Measurements from ENCODE around the gene UBE2QL1. TPM values are rescaled to one million over a fixed set of nuclear protein-coding genes. Genes with fewer than 3 reads are reported as not detected.

UBE2QL1 gene
- total RNA-seq, 1 donor from 2014 or later, result 0.52 TPM

DNA sequence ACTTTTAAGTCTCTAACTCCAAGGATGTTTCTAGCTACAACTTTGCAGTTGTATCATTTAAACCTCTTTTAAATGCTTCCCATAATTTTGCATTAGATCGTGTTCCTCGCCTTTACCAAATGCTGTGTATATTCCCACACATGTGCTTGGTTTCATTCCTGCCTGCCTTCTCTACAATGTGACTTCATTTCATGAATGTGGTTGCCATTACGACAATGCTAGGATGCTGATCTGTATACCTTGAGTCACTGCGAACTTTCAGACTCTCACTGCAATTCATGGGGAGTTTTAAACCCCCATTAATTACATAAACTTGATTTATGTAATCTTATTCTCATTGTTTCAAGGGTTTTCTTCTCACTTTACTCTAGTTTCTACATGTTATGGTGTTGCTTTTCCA is 50.3 kb downstream of the UBE2QL1 start:
- H3K4me3 ChIP-seq (ENCODE audit: low read length in 3 of 3), result no peak overlapping the region
- no peak overlapping the region for H3K9ac ChIP-seq (ENCODE audit: low read depth in 1 of 3, low read length in 3 of 3)
- H3K27me3 ChIP-seq (ENCODE audit: control insufficient read depth in 3 of 3, insufficient read depth in 3 of 3, low read length in 3 of 3), result no peaks in the 10 kb centered on the region
- no peak overlapping the region for H3K27ac ChIP-seq (ENCODE audit: low read depth, low read length)
- peaks cover 0 to 6% (median 0%) of the 10 kb centered on the region in 3 donors for H3K4me1 ChIP-seq (ENCODE audit: control insufficient read depth in 3 of 3, insufficient read depth in 3 of 3, low read length in 3 of 3)
- peaks cover 0 to under 1% (median 0%) of the 10 kb centered on the region in 3 donors for H3K36me3 ChIP-seq (ENCODE audit: control insufficient read depth in 3 of 3, insufficient read depth in 3 of 3, low read length in 3 of 3)
- peaks cover 0 to 3% (median 0%) of the 10 kb centered on the region in 3 donors for H3K9me3 ChIP-seq (ENCODE audit: control insufficient read depth in 3 of 3, low read length in 3 of 3)

DNA sequence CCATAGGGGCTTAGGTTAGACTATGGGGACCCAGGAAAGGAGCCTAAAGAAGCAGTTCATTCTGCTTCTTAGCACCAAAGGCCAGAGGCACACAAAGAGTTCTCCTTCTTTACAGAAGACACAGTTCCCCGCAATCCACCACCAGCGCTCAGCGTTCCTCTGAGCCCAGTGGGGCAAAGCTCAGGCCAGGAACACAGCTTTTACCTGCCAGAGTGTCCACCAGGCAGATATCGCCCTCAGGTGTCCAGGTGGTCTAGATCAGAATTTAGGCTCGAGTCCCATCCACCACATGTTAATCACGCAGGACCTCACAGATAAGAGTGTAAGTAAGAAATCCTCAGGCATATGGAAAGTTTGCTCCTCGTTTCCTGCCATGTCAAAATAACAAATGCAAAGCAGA is 53.0 kb downstream of the UBE2QL1 start:
- Histone ChIP-seq H3K27me3 (ENCODE audit: control insufficient read depth in 3 of 3, insufficient read depth in 3 of 3, low read length in 3 of 3) (no peaks in the 10 kb centered on the region), H3K9me3 (ENCODE audit: control insufficient read depth in 3 of 3, low read length in 3 of 3) (peaks cover 0 to 3% (median 0%) of the 10 kb centered on the region in 3 donors), H3K4me3 (ENCODE audit: low read length in 3 of 3) (no peak overlapping the region), H3K36me3 (ENCODE audit: control insufficient read depth in 3 of 3, insufficient read depth in 3 of 3, low read length in 3 of 3) (no peaks in the 10 kb centered on the region), H3K4me1 (ENCODE audit: control insufficient read depth in 3 of 3, insufficient read depth in 3 of 3, low read length in 3 of 3) (no peaks in the 10 kb centered on the region), H3K9ac (ENCODE audit: low read depth in 1 of 3, low read length in 3 of 3) (no peak overlapping the region), H3K27ac (ENCODE audit: low read depth, low read length) (no peak overlapping the region)

DNA sequence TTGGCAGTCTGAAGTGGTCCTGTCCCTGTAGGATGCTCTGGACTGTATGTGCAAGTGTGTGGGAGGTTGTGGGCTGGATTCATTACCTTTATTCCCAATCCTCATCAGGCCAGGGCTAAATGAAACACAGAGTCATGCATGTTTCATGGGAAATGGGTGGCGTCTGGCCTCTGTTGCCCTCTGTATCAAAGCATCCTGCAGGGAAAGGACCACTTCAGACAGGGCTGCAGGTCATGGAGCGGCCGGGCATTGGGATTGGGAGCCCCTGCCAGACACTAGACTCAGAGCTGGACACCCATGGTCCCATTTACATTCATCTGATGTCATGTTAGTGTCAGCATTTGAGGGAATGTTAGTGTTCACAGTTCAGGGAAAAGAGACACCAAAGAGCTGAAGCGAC is 53.8 kb downstream of the UBE2QL1 start:
- Histone ChIP-seq H3K27me3 (ENCODE audit: control insufficient read depth in 3 of 3, insufficient read depth in 3 of 3, low read length in 3 of 3) (no peaks in the 10 kb centered on the region), H3K27ac (ENCODE audit: low read depth, low read length) (no peak overlapping the region), H3K9ac (ENCODE audit: low read depth in 1 of 3, low read length in 3 of 3) (no peak overlapping the region), H3K9me3 (ENCODE audit: control insufficient read depth in 3 of 3, low read length in 3 of 3) (peaks cover 0 to 3% (median 0%) of the 10 kb centered on the region in 3 donors), H3K4me1 (ENCODE audit: control insufficient read depth in 3 of 3, insufficient read depth in 3 of 3, low read length in 3 of 3) (no peaks in the 10 kb centered on the region), H3K4me3 (ENCODE audit: low read length in 3 of 3) (no peak overlapping the region), H3K36me3 (ENCODE audit: control insufficient read depth in 3 of 3, insufficient read depth in 3 of 3, low read length in 3 of 3) (no peaks in the 10 kb centered on the region)

GRCh38 chr5:6503342-6503741 is 54.7 kb downstream of the UBE2QL1 start:
- peaks cover 0 to 3% (median 0%) of the 10 kb centered on the region in 3 donors for H3K9me3 ChIP-seq (ENCODE audit: control insufficient read depth in 3 of 3, low read length in 3 of 3)
- H3K4me1 ChIP-seq (ENCODE audit: control insufficient read depth in 3 of 3, insufficient read depth in 3 of 3, low read length in 3 of 3), result no peaks in the 10 kb centered on the region
- no peak overlapping the region for H3K4me3 ChIP-seq (ENCODE audit: low read length in 3 of 3)
- no peaks in the 10 kb centered on the region for H3K36me3 ChIP-seq (ENCODE audit: control insufficient read depth in 3 of 3, insufficient read depth in 3 of 3, low read length in 3 of 3)
- H3K9ac ChIP-seq (ENCODE audit: low read depth in 1 of 3, low read length in 3 of 3), result no peak overlapping the region
- no peak overlapping the region for H3K27ac ChIP-seq (ENCODE audit: low read depth, low read length)
- H3K27me3 ChIP-seq (ENCODE audit: control insufficient read depth in 3 of 3, insufficient read depth in 3 of 3, low read length in 3 of 3), result no peaks in the 10 kb centered on the region

DNA sequence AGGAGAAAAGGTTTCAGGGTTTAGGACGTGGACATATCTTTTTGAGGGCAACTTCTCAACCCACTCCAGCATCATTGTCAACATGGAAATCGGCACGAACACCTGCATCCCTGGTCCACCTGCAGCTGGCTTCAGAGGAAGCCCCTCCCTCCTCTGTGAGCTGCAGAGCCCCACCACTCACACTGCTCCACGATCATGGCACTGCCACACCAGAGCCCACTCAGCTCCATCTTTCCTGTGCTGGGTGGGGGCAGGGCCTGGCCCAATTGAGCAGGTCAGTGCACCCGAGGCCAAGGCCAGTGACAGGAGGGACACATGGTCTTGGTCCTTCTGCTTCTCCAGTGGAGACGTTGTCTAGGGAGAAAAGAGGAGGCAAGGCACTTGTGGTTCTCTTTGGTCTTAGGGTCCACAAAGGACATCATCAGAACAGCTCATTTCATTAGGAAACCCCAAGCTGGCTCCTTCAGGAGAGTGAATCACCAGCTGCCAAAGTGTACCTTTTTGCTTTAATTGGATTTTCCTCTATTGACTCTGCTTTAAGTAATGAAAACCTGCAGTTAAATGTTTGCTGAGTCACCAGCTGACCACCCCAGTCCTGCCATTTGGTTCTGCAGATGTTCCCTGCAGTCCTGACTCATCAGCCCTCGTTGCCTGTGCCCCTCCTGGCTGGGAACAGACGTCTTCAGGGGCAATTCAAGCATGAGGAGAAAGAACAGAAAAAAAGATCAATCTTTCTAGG is 56.2 kb downstream of the UBE2QL1 start:
- Histone ChIP-seq H3K4me1 (ENCODE audit: control insufficient read depth in 3 of 3, insufficient read depth in 3 of 3, low read length in 3 of 3) (peaks cover 0 to 6% (median 0%) of the 10 kb centered on the region in 3 donors), H3K9ac (ENCODE audit: low read depth in 1 of 3, low read length in 3 of 3) (no peak overlapping the region), H3K4me3 (ENCODE audit: low read length in 3 of 3) (no peak overlapping the region), H3K27ac (ENCODE audit: low read depth, low read length) (no peak overlapping the region), H3K27me3 (ENCODE audit: control insufficient read depth in 3 of 3, insufficient read depth in 3 of 3, low read length in 3 of 3) (no peaks in the 10 kb centered on the region), H3K36me3 (ENCODE audit: control insufficient read depth in 3 of 3, insufficient read depth in 3 of 3, low read length in 3 of 3) (no peaks in the 10 kb centered on the region), H3K9me3 (ENCODE audit: control insufficient read depth in 3 of 3, low read length in 3 of 3) (peaks cover 0 to 3% (median 0%) of the 10 kb centered on the region in 3 donors)

- Histone ChIP-seq H3K27me3 (ENCODE audit: control insufficient read depth in 3 of 3, insufficient read depth in 3 of 3, low read length in 3 of 3) (no peaks in the 10 kb centered on the region), H3K27ac (ENCODE audit: low read depth, low read length) (no peak overlapping the region), H3K4me3 (ENCODE audit: low read length in 3 of 3) (no peak overlapping the region), H3K36me3 (ENCODE audit: control insufficient read depth in 3 of 3, insufficient read depth in 3 of 3, low read length in 3 of 3) (no peaks in the 10 kb centered on the region), H3K9me3 (ENCODE audit: control insufficient read depth in 3 of 3, low read length in 3 of 3) (peaks cover 0 to 3% (median 0%) of the 10 kb centered on the region in 3 donors), H3K9ac (ENCODE audit: low read depth in 1 of 3, low read length in 3 of 3) (no peak overlapping the region), H3K4me1 (ENCODE audit: control insufficient read depth in 3 of 3, insufficient read depth in 3 of 3, low read length in 3 of 3) (peaks cover 0 to 10% (median under 1%) of the 10 kb centered on the region in 3 donors)
Measured at GRCh38 chr5:6505416-6505755, 56.7 kb downstream of the UBE2QL1 start.

DNA sequence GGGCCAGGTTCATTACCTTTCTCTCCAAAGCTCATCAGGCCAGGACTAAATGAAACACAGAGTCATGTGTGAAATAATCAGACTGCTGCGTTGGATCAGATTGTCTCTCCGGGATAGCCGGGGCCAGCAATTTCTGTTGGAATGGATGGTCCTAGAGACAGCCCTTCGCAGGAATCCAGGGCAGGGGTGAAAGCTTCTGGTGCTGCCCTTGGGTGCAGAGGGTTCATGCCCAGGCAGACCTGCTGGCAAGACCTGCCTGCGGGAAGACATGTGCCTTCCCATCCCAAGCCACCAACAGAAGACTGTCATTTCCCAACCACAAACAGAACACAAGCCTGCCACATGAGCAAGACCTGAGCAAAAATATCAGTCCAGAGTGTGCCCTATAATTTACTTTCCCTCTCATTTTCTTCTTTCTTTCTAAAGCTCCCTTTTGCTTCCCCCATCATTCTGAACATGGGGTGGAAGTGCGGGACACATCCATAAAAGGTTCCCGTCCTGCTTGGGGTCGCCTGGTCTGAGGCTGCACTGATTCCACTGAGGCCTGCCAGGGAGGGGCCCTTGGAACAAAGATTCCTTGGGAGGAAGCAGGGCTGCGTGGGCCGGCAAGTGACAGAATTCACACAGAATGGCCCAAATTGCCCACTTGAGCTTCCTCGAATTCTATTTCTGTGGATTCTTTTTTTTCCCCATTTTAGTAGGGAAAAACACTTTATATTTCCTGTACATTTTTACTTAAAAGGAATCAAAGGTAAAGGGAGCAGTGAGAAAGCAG is 57.3 kb downstream of the UBE2QL1 start:
- Histone ChIP-seq H3K36me3 (ENCODE audit: control insufficient read depth in 3 of 3, insufficient read depth in 3 of 3, low read length in 3 of 3) (no peaks in the 10 kb centered on the region), H3K9ac (ENCODE audit: low read depth in 1 of 3, low read length in 3 of 3) (no peak overlapping the region), H3K4me1 (ENCODE audit: control insufficient read depth in 3 of 3, insufficient read depth in 3 of 3, low read length in 3 of 3) (peaks cover 3 to 16% (median 4%) of the 10 kb centered on the region in 3 donors), H3K4me3 (ENCODE audit: low read length in 3 of 3) (no peak overlapping the region), H3K27ac (ENCODE audit: low read depth, low read length) (no peak overlapping the region), H3K9me3 (ENCODE audit: control insufficient read depth in 3 of 3, low read length in 3 of 3) (peaks cover 0 to 3% (median 0%) of the 10 kb centered on the region in 3 donors), H3K27me3 (ENCODE audit: control insufficient read depth in 3 of 3, insufficient read depth in 3 of 3, low read length in 3 of 3) (no peaks in the 10 kb centered on the region)

DNA sequence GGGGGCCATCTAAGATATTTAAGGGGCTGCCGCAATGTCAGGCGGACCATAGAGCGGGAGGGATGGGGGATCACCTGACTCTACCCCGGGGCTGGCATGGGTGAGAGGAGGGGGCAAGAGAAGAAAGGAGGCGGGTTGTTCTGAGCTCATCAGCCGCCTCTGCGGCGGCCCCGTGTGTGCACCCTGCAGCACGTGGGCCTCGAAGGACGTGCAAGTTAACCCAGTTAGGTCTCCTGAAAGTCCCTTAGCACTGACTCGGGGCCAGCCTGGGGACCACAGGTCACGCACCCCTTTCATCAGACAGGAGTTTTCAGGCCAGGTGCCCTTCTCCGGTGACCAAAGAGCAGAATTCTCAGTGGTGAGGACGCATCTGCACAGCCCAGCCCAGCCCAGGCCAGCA is 58.0 kb downstream of the UBE2QL1 start:
- Histone ChIP-seq H3K9ac (ENCODE audit: low read depth in 1 of 3, low read length in 3 of 3) (no peak overlapping the region), H3K4me3 (ENCODE audit: low read length in 3 of 3) (no peak overlapping the region), H3K9me3 (ENCODE audit: control insufficient read depth in 3 of 3, low read length in 3 of 3) (peaks cover 0 to 3% (median 0%) of the 10 kb centered on the region in 3 donors), H3K27me3 (ENCODE audit: control insufficient read depth in 3 of 3, insufficient read depth in 3 of 3, low read length in 3 of 3) (no peaks in the 10 kb centered on the region), H3K4me1 (ENCODE audit: control insufficient read depth in 3 of 3, insufficient read depth in 3 of 3, low read length in 3 of 3) (peaks cover 3 to 17% (median 5%) of the 10 kb centered on the region in 3 donors), H3K27ac (ENCODE audit: low read depth, low read length) (no peak overlapping the region), H3K36me3 (ENCODE audit: control insufficient read depth in 3 of 3, insufficient read depth in 3 of 3, low read length in 3 of 3) (no peaks in the 10 kb centered on the region)

GRCh38 chr5:6508931-6509330 is 60.3 kb downstream of the UBE2QL1 start:
- Histone ChIP-seq H3K9ac (ENCODE audit: low read depth in 1 of 3, low read length in 3 of 3) (no peak overlapping the region), H3K4me3 (ENCODE audit: low read length in 3 of 3) (no peak overlapping the region), H3K36me3 (ENCODE audit: control insufficient read depth in 3 of 3, insufficient read depth in 3 of 3, low read length in 3 of 3) (no peaks in the 10 kb centered on the region), H3K4me1 (ENCODE audit: control insufficient read depth in 3 of 3, insufficient read depth in 3 of 3, low read length in 3 of 3) (peaks cover 3 to 17% (median 5%) of the 10 kb centered on the region in 3 donors), H3K9me3 (ENCODE audit: control insufficient read depth in 3 of 3, low read length in 3 of 3) (no peaks in the 10 kb centered on the region), H3K27ac (ENCODE audit: low read depth, low read length) (no peak overlapping the region), H3K27me3 (ENCODE audit: control insufficient read depth in 3 of 3, insufficient read depth in 3 of 3, low read length in 3 of 3) (no peaks in the 10 kb centered on the region)

GRCh38 chr5:6510132-6510531 is 61.5 kb downstream of the UBE2QL1 start:
- Histone ChIP-seq H3K27me3 (ENCODE audit: control insufficient read depth in 3 of 3, insufficient read depth in 3 of 3, low read length in 3 of 3) (no peaks in the 10 kb centered on the region), H3K9me3 (ENCODE audit: control insufficient read depth in 3 of 3, low read length in 3 of 3) (no peaks in the 10 kb centered on the region), H3K4me1 (ENCODE audit: control insufficient read depth in 3 of 3, insufficient read depth in 3 of 3, low read length in 3 of 3) (peaks cover 3 to 17% (median 5%) of the 10 kb centered on the region in 3 donors), H3K4me3 (ENCODE audit: low read length in 3 of 3) (no peak overlapping the region), H3K9ac (ENCODE audit: low read depth in 1 of 3, low read length in 3 of 3) (no peak overlapping the region), H3K27ac (ENCODE audit: low read depth, low read length) (peak overlapping the region; percentile 16), H3K36me3 (ENCODE audit: control insufficient read depth in 3 of 3, insufficient read depth in 3 of 3, low read length in 3 of 3) (no peaks in the 10 kb centered on the region)
